ENCODE results near the gene WWOX.
A peak's percentile ranks its signal among the peaks of the same experiment; 100 is the strongest.

WWOX gene

DNA sequence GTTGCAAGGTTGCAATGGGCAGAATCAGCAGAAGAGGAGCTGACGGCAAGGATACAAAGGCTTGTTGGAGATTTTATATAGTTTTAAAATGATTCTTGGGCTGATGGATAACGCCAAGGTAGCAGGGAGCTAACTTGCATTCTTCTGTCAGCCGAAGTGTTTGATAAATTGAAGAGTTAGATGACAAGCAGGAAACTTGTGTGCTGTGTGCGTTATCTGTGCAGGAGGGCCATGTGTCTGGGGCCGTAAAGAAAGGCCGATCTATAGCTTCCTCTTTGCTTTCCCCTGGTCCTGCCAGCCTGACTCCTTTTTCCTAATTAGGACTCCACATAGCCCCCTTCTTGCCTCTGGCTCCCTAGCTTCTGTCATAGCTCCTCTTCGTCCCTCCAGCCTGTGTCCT lies 6.7 kb upstream of the WWOX start:
- Histone ChIP-seq H3K9ac (ENCODE audit: low read depth, low read length) (no peak overlapping the region), H3K27me3 (ENCODE audit: insufficient read depth, low read length, poor library complexity) (peaks cover 11% of the 10 kb centered on the region), H3K9me3 (ENCODE audit: insufficient read depth, low read length, severe bottlenecking) (no peaks in the 10 kb centered on the region), H3K27ac (ENCODE audit: low read length) (no peak overlapping the region), H3K79me2 (ENCODE audit: insufficient read depth, low read length) (no peaks in the 10 kb centered on the region), H3K4me2 (ENCODE audit: insufficient read depth, low read length) (no peak overlapping the region), H3K4me3 (ENCODE audit: low read depth in 1 of 2, low read length in 2 of 2) (no peak overlapping the region), H2AFZ (ENCODE audit: low read depth, low read length) (no peak overlapping the region), H3K36me3 (ENCODE audit: insufficient read depth, low read length) (no peaks in the 10 kb centered on the region), H3K4me1 (ENCODE audit: insufficient read depth, low read length) (no peaks in the 10 kb centered on the region), H4K20me1 (ENCODE audit: insufficient read depth, low read length) (no peaks in the 10 kb centered on the region)
- no peak for ATAC-seq (ENCODE audit: insufficient read depth, low read depth)
- TF ChIP-seq, protein P1, sequence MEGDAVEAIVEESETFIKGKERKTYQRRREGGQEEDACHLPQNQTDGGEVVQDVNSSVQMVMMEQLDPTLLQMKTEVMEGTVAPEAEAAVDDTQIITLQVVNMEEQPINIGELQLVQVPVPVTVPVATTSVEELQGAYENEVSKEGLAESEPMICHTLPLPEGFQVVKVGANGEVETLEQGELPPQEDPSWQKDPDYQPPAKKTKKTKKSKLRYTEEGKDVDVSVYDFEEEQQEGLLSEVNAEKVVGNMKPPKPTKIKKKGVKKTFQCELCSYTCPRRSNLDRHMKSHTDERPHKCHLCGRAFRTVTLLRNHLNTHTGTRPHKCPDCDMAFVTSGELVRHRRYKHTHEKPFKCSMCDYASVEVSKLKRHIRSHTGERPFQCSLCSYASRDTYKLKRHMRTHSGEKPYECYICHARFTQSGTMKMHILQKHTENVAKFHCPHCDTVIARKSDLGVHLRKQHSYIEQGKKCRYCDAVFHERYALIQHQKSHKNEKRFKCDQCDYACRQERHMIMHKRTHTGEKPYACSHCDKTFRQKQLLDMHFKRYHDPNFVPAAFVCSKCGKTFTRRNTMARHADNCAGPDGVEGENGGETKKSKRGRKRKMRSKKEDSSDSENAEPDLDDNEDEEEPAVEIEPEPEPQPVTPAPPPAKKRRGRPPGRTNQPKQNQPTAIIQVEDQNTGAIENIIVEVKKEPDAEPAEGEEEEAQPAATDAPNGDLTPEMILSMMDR (IDR thresholded peaks at IDR 0.05; ENCODE audit: borderline replicate concordance, extremely low read depth, low read length, poor library complexity, severe bottlenecking), result no peak
- TF ChIP-seq EZH2 (IDR thresholded peaks at IDR 0.05; ENCODE audit: borderline replicate concordance, low read depth, low read length, severe bottlenecking), result no peak
- no peak for DNase-seq

- H4K20me1 ChIP-seq (ENCODE audit: insufficient read depth, low read length), result no peaks in the 10 kb centered on the region
- peaks cover 11% of the 10 kb centered on the region for H3K27me3 ChIP-seq (ENCODE audit: insufficient read depth, low read length, poor library complexity)
- ATAC-seq (ENCODE audit: insufficient read depth, low read depth) (no peak), DNase-seq (no peak)
- H3K4me2 ChIP-seq (ENCODE audit: insufficient read depth, low read length), result no peak overlapping the region
- H3K4me1 ChIP-seq (ENCODE audit: insufficient read depth, low read length), result peaks cover 8% of the 10 kb centered on the region
- no peak overlapping the region for H3K27ac ChIP-seq (ENCODE audit: low read length)
- H3K79me2 ChIP-seq (ENCODE audit: insufficient read depth, low read length), result no peaks in the 10 kb centered on the region
- H3K9ac ChIP-seq (ENCODE audit: low read depth, low read length), result no peak overlapping the region
- no peak overlapping the region for H3K4me3 ChIP-seq (ENCODE audit: low read depth in 1 of 2, low read length in 2 of 2)
- no peak overlapping the region for H2AFZ ChIP-seq (ENCODE audit: low read depth, low read length)
- H3K9me3 ChIP-seq (ENCODE audit: insufficient read depth, low read length, severe bottlenecking), result no peaks in the 10 kb centered on the region
- H3K36me3 ChIP-seq (ENCODE audit: insufficient read depth, low read length), result no peaks in the 10 kb centered on the region
- TF ChIP-seq, protein P1 (IDR thresholded peaks at IDR 0.05; ENCODE audit: borderline replicate concordance, extremely low read depth, low read length, poor library complexity, severe bottlenecking), result peak; percentile 27
- no peak for TF ChIP-seq EZH2 (IDR thresholded peaks at IDR 0.05; ENCODE audit: borderline replicate concordance, low read depth, low read length, severe bottlenecking)
Observed at GRCh38 chr16:78094166-78094565, 5.3 kb upstream of the WWOX start.

DNA sequence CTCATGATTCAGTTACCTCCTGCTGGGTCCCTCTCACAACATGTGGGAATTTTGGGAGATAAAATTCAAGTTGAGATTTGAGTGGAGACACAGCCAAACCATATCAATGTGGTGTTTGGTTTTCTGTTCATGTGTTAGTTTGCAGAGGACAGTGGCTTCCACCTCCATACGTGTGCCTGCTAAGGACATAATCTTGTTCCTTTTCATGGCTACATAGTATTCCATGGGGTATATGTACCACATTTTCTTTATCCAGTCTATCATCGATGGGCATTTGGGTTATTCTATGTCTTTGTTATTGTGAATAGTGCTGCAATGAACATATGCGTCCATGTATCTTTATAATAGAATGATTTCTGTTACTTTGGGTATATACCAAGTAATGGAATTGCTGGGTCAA lies 4.5 kb upstream of the WWOX start:
- H3K4me3 ChIP-seq (ENCODE audit: low read depth in 1 of 2, low read length in 2 of 2), result no peak overlapping the region
- H3K9ac ChIP-seq (ENCODE audit: low read depth, low read length), result no peak overlapping the region
- no peak for DNase-seq
- TF ChIP-seq, protein P1 (IDR thresholded peaks at IDR 0.05; ENCODE audit: borderline replicate concordance, extremely low read depth, low read length, poor library complexity, severe bottlenecking), result no peak
- TF ChIP-seq EZH2 (IDR thresholded peaks at IDR 0.05; ENCODE audit: borderline replicate concordance, low read depth, low read length, severe bottlenecking), result no peak
- no peak for ATAC-seq (ENCODE audit: insufficient read depth, low read depth)
- peaks cover 5% of the 10 kb centered on the region; the same call in 1 of the 2 replicates for H3K79me2 ChIP-seq (ENCODE audit: insufficient read depth, low read length)
- H3K27me3 ChIP-seq (ENCODE audit: insufficient read depth, low read length, poor library complexity), result peaks cover 11% of the 10 kb centered on the region
- H3K27ac ChIP-seq (ENCODE audit: low read length), result no peak overlapping the region
- peaks cover 8% of the 10 kb centered on the region for H3K4me1 ChIP-seq (ENCODE audit: insufficient read depth, low read length)
- no peaks in the 10 kb centered on the region for H3K9me3 ChIP-seq (ENCODE audit: insufficient read depth, low read length, severe bottlenecking)
- H3K4me2 ChIP-seq (ENCODE audit: insufficient read depth, low read length), result no peak overlapping the region
- H3K36me3 ChIP-seq (ENCODE audit: insufficient read depth, low read length), result no peaks in the 10 kb centered on the region; the same call in 1 of the 2 replicates
- no peaks in the 10 kb centered on the region for H4K20me1 ChIP-seq (ENCODE audit: insufficient read depth, low read length)
- no peak overlapping the region for H2AFZ ChIP-seq (ENCODE audit: low read depth, low read length)

- Histone ChIP-seq H3K4me2 (ENCODE audit: insufficient read depth, low read length) (no peak overlapping the region), H3K4me1 (ENCODE audit: insufficient read depth, low read length) (peaks cover 20% of the 10 kb centered on the region), H2AFZ (ENCODE audit: low read depth, low read length) (no peak overlapping the region), H3K4me3 (ENCODE audit: low read depth in 1 of 2, low read length in 2 of 2) (no peak overlapping the region), H3K27ac (ENCODE audit: low read length) (no peak overlapping the region), H3K9ac (ENCODE audit: low read depth, low read length) (no peak overlapping the region), H3K79me2 (ENCODE audit: insufficient read depth, low read length) (peaks cover 15% of the 10 kb centered on the region), H4K20me1 (ENCODE audit: insufficient read depth, low read length) (peaks cover under 1% of the 10 kb centered on the region; the same call in 1 of the 2 replicates), H3K9me3 (ENCODE audit: insufficient read depth, low read length, severe bottlenecking) (no peaks in the 10 kb centered on the region), H3K27me3 (ENCODE audit: insufficient read depth, low read length, poor library complexity) (peaks cover 11% of the 10 kb centered on the region), H3K36me3 (ENCODE audit: insufficient read depth, low read length) (no peaks in the 10 kb centered on the region; the same call in 1 of the 2 replicates)
- no peak for TF ChIP-seq EZH2 (IDR thresholded peaks at IDR 0.05; ENCODE audit: borderline replicate concordance, low read depth, low read length, severe bottlenecking)
- TF ChIP-seq, protein P1 (IDR thresholded peaks at IDR 0.05; ENCODE audit: borderline replicate concordance, extremely low read depth, low read length, poor library complexity, severe bottlenecking), result no peak
- DNase-seq (no peak), ATAC-seq (ENCODE audit: insufficient read depth, low read depth) (no peak)
Observed at GRCh38 chr16:78096386-78096785, 3.1 kb upstream of the WWOX start.
